Endothelial cell (in vitro differentiated cells): ENCODE results near the gene RND3. TPM values are rescaled to one million over a fixed set of nuclear protein-coding genes. Genes with fewer than 3 reads are reported as not detected.

Experiments
- DNase-seq: peaks from one replicate; pipeline ENCODE4 v3.0.0; 2021; ENCODE audit warnings: low spot score
- H3K27ac Mint-ChIP-seq: one replicate; pipeline ENCODE4 v1.8.0; 2021; ENCODE audit warnings: mixed read lengths, inconsistent platforms; ENCODE audit not compliant: unreplicated experiment
- H3K27me3 Mint-ChIP-seq: one replicate; pipeline ENCODE4 v1.8.0; 2021; ENCODE audit warnings: mild to moderate bottlenecking, moderate library complexity, mixed read lengths, inconsistent platforms; ENCODE audit not compliant: unreplicated experiment
- H3K36me3 Mint-ChIP-seq: one replicate; pipeline ENCODE4 v1.8.0; 2021; ENCODE audit warnings: mild to moderate bottlenecking, low read depth, mixed read lengths, inconsistent platforms; ENCODE audit not compliant: unreplicated experiment
- H3K4me1 Mint-ChIP-seq: one replicate; pipeline ENCODE4 v1.8.0; 2021; ENCODE audit warnings: mild to moderate bottlenecking, mixed read lengths, inconsistent platforms; ENCODE audit not compliant: unreplicated experiment
- H3K4me3 Mint-ChIP-seq: one replicate; pipeline ENCODE4 v1.8.0; 2021; ENCODE audit warnings: mild to moderate bottlenecking, mixed read lengths, inconsistent platforms; ENCODE audit not compliant: unreplicated experiment
- H3K9me3 Mint-ChIP-seq: one replicate; pipeline ENCODE4 v1.8.0; 2021; ENCODE audit warnings: mixed read lengths, inconsistent platforms; ENCODE audit not compliant: unreplicated experiment
- CTCF ChIP-seq: fragments of 200-600 bp; sonication (generic); IDR thresholded peaks from one replicate; pipeline ENCODE4 v1.5.0; 2021; ENCODE audit warnings: antibody characterized with exemption; ENCODE audit not compliant: unreplicated experiment
- total RNA-seq: library from RNA; stranded (reverse); fragmentation: NEBNext Ultra II Directional; extraction: Animal tissue kit (Norgen Biotek cat#: 25700); gene quantifications from one replicate; pipeline ENCODE4 v1.2.1, GENCODE V29; 2021; ENCODE audit not compliant: unreplicated experiment

Gene RND3
- total RNA-seq, 1 donor from 2014 or later, result 2.9 TPM

GRCh38 chr2:150464270-150464669, 23.2 kb downstream of the RND3 start:
- Mint-ChIP-seq H3K36me3 (no peaks in the 10 kb centered on the region), H3K9me3 (no peaks in the 10 kb centered on the region), H3K27ac (no peak overlapping the region), H3K4me3 (no peak overlapping the region), H3K4me1 (no peaks in the 10 kb centered on the region), H3K27me3 (no peaks in the 10 kb centered on the region)
- no peak for TF ChIP-seq CTCF
- DNase-seq, result no peak

- DNase-seq, result no peak
- no peaks in the 10 kb centered on the region for H3K36me3 Mint-ChIP-seq
- no peaks in the 10 kb centered on the region for H3K9me3 Mint-ChIP-seq
- H3K27me3 Mint-ChIP-seq, result no peaks in the 10 kb centered on the region
- TF ChIP-seq CTCF, result no peak
- no peaks in the 10 kb centered on the region for H3K4me1 Mint-ChIP-seq
- H3K27ac Mint-ChIP-seq, result no peak overlapping the region
- no peak overlapping the region for H3K4me3 Mint-ChIP-seq
Measured at GRCh38 chr2:150462770-150463169, 24.7 kb downstream of the RND3 start.

GRCh38 chr2:150459281-150459680, 28.2 kb downstream of the RND3 start:
- H3K27ac Mint-ChIP-seq, result no peak overlapping the region
- H3K9me3 Mint-ChIP-seq, result no peaks in the 10 kb centered on the region
- no peaks in the 10 kb centered on the region for H3K27me3 Mint-ChIP-seq
- no peak for TF ChIP-seq CTCF
- no peak for DNase-seq
- H3K4me3 Mint-ChIP-seq, result no peak overlapping the region
- no peaks in the 10 kb centered on the region for H3K4me1 Mint-ChIP-seq
- H3K36me3 Mint-ChIP-seq, result no peaks in the 10 kb centered on the region

GRCh38 chr2:150450765-150451164, 36.7 kb downstream of the RND3 start:
- Mint-ChIP-seq H3K9me3 (no peaks in the 10 kb centered on the region), H3K27me3 (no peaks in the 10 kb centered on the region), H3K4me1 (peaks cover 3% of the 10 kb centered on the region), H3K4me3 (no peak overlapping the region), H3K36me3 (no peaks in the 10 kb centered on the region), H3K27ac (no peak overlapping the region)
- DNase-seq, result no peak
- TF ChIP-seq CTCF, result no peak

- no peak for DNase-seq
- Mint-ChIP-seq H3K9me3 (no peaks in the 10 kb centered on the region), H3K4me3 (no peak overlapping the region), H3K4me1 (peaks cover 3% of the 10 kb centered on the region), H3K36me3 (no peaks in the 10 kb centered on the region), H3K27me3 (no peaks in the 10 kb centered on the region), H3K27ac (no peak overlapping the region)
- no peak for TF ChIP-seq CTCF
Measured at GRCh38 chr2:150449856-150450255, 37.6 kb downstream of the RND3 start.
